IMR-90 (cell line): Measurements from ENCODE around the gene HNRNPH1. TPM values are rescaled to one million over a fixed set of nuclear protein-coding genes. Genes with fewer than 3 reads are reported as not detected.
"Not testable (repeated sequence)": the region's sequence is repeated elsewhere in the genome, so short reads cannot be mapped to it uniquely, and the experiment has no call there.

Source experiments
- ATAC-seq: fragments of 200-7000 bp; cut with Tn5 transposase; 2 replicates; pipeline ENCODE4 v1.9.1; 2020; ENCODE audit warnings: low read depth, mild to moderate bottlenecking, moderate library complexity
- BruUV-seq: library from RNA; stranded (reverse); fragments of 400-500 nt; replicated peaks from 2 replicates; lab custom pipeline; 2021; lab: Mats Ljungman, UMichigan
- CTCF ChIA-PET: fragments of 300-600 bp; formaldehyde crosslinking; extraction: SDS; loops from one replicate; lab custom pipeline; 2021; ENCODE audit warnings: antibody characterized with exemption; lab: Yijun Ruan, JAX
- POLR2A ChIA-PET: fragments of 300-600 bp; sonication (Branson Sonifier 250); formaldehyde crosslinking; loops from one replicate; lab custom pipeline; 2022; ENCODE audit warnings: antibody characterized with exemption; ENCODE audit not compliant: unreplicated experiment; lab: Charles Lee
- DNase-seq: peaks from one replicate; pipeline ENCODE4 v3.0.0; 2013
- H2AFZ ChIP-seq: replicated peaks from 2 replicates; pipeline ENCODE3; 2013; ENCODE audit warnings: low read length, mild to moderate bottlenecking; ENCODE audit not compliant: poor library complexity
- H2AK5ac ChIP-seq: 2 replicates; pipeline ENCODE4 v1.6.1; 2013; ENCODE audit warnings: low read depth, low read length, inconsistent platforms
- H2AK9ac ChIP-seq: replicated peaks from 2 replicates; pipeline ENCODE3; 2013; ENCODE audit warnings: mild to moderate bottlenecking, low read depth, low read length, moderate library complexity; ENCODE audit not compliant: poor library complexity
- H2BK120ac ChIP-seq: 2 replicates; pipeline ENCODE4 v1.6.1; 2013; ENCODE audit warnings: low read depth, low read length, inconsistent platforms
- H2BK15ac ChIP-seq: 3 replicates; pipeline ENCODE4 v1.6.1; 2013; ENCODE audit warnings: low read depth, low read length, inconsistent platforms
- H2BK20ac ChIP-seq: 2 replicates; pipeline ENCODE4 v1.6.1; 2013; ENCODE audit warnings: low read depth, mild to moderate bottlenecking, inconsistent platforms, low read length, moderate library complexity
- H2BK5ac ChIP-seq: 2 replicates; pipeline ENCODE4 v1.6.1; 2013; ENCODE audit warnings: mild to moderate bottlenecking, low read depth, low read length, inconsistent platforms; ENCODE audit not compliant: poor library complexity, severe bottlenecking
- H3K14ac ChIP-seq: replicated peaks from 2 replicates; pipeline ENCODE4 v1.6.1; 2013; ENCODE audit warnings: low read depth, low read length, inconsistent platforms
- H3K18ac ChIP-seq: 2 replicates; pipeline ENCODE4 v1.6.1; 2013; ENCODE audit warnings: low read depth, low read length, control low read depth
- H3K23ac ChIP-seq: 2 replicates; pipeline ENCODE4 v1.6.1; 2013; ENCODE audit warnings: low read depth, low read length, inconsistent platforms
- H3K27ac ChIP-seq: 2 replicates; pipeline ENCODE4 v1.5.1; 2013; ENCODE audit warnings: mild to moderate bottlenecking, control low read depth, low read length; ENCODE audit not compliant: insufficient read depth
- H3K27me3 ChIP-seq: 2 replicates; pipeline ENCODE4 v1.6.1; 2013; ENCODE audit warnings: low read length; ENCODE audit not compliant: control insufficient read depth, insufficient read depth
- H3K36me3 ChIP-seq: 2 replicates; pipeline ENCODE4 v1.6.1; 2013; ENCODE audit warnings: low read length, mixed read lengths; ENCODE audit not compliant: control insufficient read depth, insufficient read depth
- H3K4ac ChIP-seq: 2 replicates; pipeline ENCODE4 v1.6.1; 2013; ENCODE audit warnings: low read depth, low read length, inconsistent platforms
- H3K4me1 ChIP-seq: 2 replicates; pipeline ENCODE4 v1.6.1; 2013; ENCODE audit warnings: low read length, mixed read lengths; ENCODE audit not compliant: control insufficient read depth, insufficient read depth
- H3K4me2 ChIP-seq: 2 replicates; pipeline ENCODE4 v1.6.1; 2013; ENCODE audit warnings: low read depth, mild to moderate bottlenecking, control low read depth, low read length, moderate library complexity
- H3K4me3 ChIP-seq: 2 replicates; pipeline ENCODE4 v1.5.1; 2013; ENCODE audit warnings: low read depth, mild to moderate bottlenecking, control low read depth, low read length, moderate library complexity; ENCODE audit not compliant: insufficient read depth
- H3K56ac ChIP-seq: 2 replicates; pipeline ENCODE4 v1.6.1; 2013; ENCODE audit warnings: low read length, inconsistent platforms; ENCODE audit not compliant: insufficient read depth; ENCODE audit errors: extremely low read depth
- H3K79me1 ChIP-seq, 2 experiments: 2 replicates each; pipeline ENCODE4 v1.6.1; 2013; ENCODE audit warnings: low read length in 2 of 2, inconsistent platforms in 1 of 2, low read depth in 1 of 2
- H3K9ac ChIP-seq: 2 replicates; pipeline ENCODE4 v1.6.1; 2013; ENCODE audit warnings: low read depth, low read length, control low read depth
- H3K9me1 ChIP-seq: 2 replicates; pipeline ENCODE4 v1.6.1; 2013; ENCODE audit warnings: low read length, inconsistent platforms; ENCODE audit not compliant: insufficient read depth
- H3K9me3 ChIP-seq: 2 replicates; pipeline ENCODE4 v1.6.1; 2013; ENCODE audit warnings: low read length; ENCODE audit not compliant: control insufficient read depth, insufficient read depth
- H4K20me1 ChIP-seq: 2 replicates; pipeline ENCODE4 v1.6.1; 2013; ENCODE audit warnings: low read length, inconsistent platforms; ENCODE audit not compliant: insufficient read depth
- H4K5ac ChIP-seq: 2 replicates; pipeline ENCODE4 v1.6.1; 2013; ENCODE audit warnings: mild to moderate bottlenecking, low read depth, low read length, control low read depth
- H4K8ac ChIP-seq, 2 experiments: 2 replicates each; pipeline ENCODE4 v1.6.1; 2013; ENCODE audit warnings: low read depth in 2 of 2, low read length in 2 of 2, control low read depth in 1 of 2, inconsistent platforms in 1 of 2
- H4K91ac ChIP-seq: 2 replicates; pipeline ENCODE4 v1.6.1; 2013; ENCODE audit warnings: low read depth, low read length, inconsistent platforms; ENCODE audit not compliant: insufficient read depth
- CEBPB ChIP-seq: IDR thresholded peaks from 2 replicates; pipeline ENCODE4 v1.6.1; 2012; ENCODE audit warnings: low read depth, low read length, improper control_type of control experiment
- WGBS, 2 experiments: methylation state at CpG; one replicate each; pipeline versions ENCODE4 v1.1.5 to v1.1.7; 2013; ENCODE audit warnings: missing lambda C conversion rate in 2 of 2; ENCODE audit not compliant: insufficient read length in 1 of 2; ENCODE audit errors: extremely low coverage in 2 of 2; 5-methylcytosine and 5-hydroxymethylcytosine counted together
- dilution Hi-C: fragments of 300-500 bp; cut with HindIII; formaldehyde crosslinking; loops from one replicate; pipeline ENCODE4 v1.14.3; 2018; ENCODE audit warnings: low sequenced_read_pairs; ENCODE audit not compliant: unreplicated experiment
- in situ Hi-C: fragments of 300-500 bp; cut with MboI; formaldehyde crosslinking; loops from 3 replicates; pipeline ENCODE4 v1.14.3; 2019; ENCODE audit warnings: low sequenced_read_pairs, inconsistent platforms, mixed read lengths
- intact Hi-C: fragments of 100-400 bp; cut with micrococcal nuclease; formaldehyde crosslinking; loops from 2 replicates; pipeline ENCODE4 v1.10.0; 2022
- polyA plus RNA-seq, 3 experiments: library from polyadenylated mRNA; depleted of rRNA; stranded (reverse); fragments of >200 nt; gene quantifications; 2 replicates each; pipeline ENCODE4 v1.2.3, GENCODE V29; 2012; ENCODE audit warnings: low replicate concordance in 1 of 3
- total RNA-seq: library from RNA; depleted of rRNA; stranded (reverse); fragments of >200 nt; gene quantifications from 2 replicates; pipeline ENCODE4 v1.2.3, GENCODE V29; 2012

HNRNPH1 gene
- total and polyA plus RNA-seq, 2 of the 4 experiments (the other 2 are of a cell fraction): 288 to 300 TPM

DNA sequence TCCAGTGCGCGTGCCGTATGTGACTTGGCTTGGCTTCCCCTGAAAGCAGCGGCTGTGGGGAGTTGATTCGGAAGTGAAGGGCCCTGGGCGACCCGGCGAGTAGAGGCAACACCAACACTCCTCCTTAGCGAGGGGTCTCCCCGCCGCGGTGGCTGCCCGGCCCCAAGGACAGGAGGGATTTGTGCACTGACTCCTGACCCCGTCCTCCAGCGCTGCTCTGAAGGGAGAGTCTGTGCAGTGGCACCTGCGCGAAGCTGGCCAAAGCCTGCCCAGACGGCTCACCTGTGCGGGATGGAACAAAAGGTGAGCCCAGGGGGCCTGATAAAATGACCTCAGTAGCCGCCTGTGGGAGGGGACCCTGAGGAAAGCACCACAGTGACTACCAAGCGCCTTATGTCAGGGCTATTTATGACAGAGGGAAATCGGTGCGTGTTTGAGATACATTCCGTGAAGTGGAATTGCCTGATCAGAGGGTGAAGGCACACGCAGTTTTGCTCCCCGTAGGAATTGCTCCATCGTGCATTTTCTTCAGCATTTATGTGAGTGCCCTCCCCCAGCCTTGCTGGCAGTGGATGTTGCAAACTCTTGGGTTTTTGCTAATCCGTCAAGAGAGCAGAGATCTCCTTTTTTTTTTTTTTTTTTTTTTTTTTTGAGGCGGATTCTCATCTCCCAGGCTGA, 34.8 kb upstream of the HNRNPH1 start:
- Histone ChIP-seq H3K4me3 (peak overlapping the region; percentile 54), H4K8ac (peak overlapping the region in 1 of 2 experiments; percentile 73; a peak in 2 of 4 replicates), H3K9ac (peak overlapping the region; percentile 63), H3K14ac (peak overlapping the region; percentile 74), H2AK9ac (peak overlapping the region; percentile 70), H3K23ac (peak overlapping the region; percentile 98), H3K27ac (peak overlapping the region; percentile 28; the same call in 1 of the 2 replicates), H2AFZ (peak overlapping the region; percentile 92), H3K4me2 (peak overlapping the region; percentile 78), H4K5ac (peak overlapping the region; percentile 2; the same call in 1 of the 2 replicates), H3K56ac (peak overlapping the region; percentile 0; the same call in 1 of the 2 replicates)
- H2BK20ac ChIP-seq, CTCF ChIA-PET, H2AK5ac ChIP-seq, H2BK5ac ChIP-seq, POLR2A ChIA-PET, H3K9me1 ChIP-seq, intact Hi-C loops, H2BK15ac ChIP-seq, H2BK120ac ChIP-seq, ATAC-seq, H3K79me1 ChIP-seq, H3K4ac ChIP-seq, H3K18ac ChIP-seq, H4K91ac ChIP-seq, H3K4me1 ChIP-seq, H3K36me3 ChIP-seq, in situ Hi-C loops, dilution Hi-C loops, H4K20me1 ChIP-seq, H3K27me3 ChIP-seq, H3K9me3 ChIP-seq: not testable (repeated sequence)
- DNase-seq: peak; percentile 32
- 2% methylated on average over 7 of the region's 29 CpGs; no CpG with 5 or more reads in 1 of the 2 experiments for WGBS, 2 experiments
- BruUV-seq: TSS peak; percentile 79
- TF ChIP-seq CEBPB: peak; percentile 58

DNA sequence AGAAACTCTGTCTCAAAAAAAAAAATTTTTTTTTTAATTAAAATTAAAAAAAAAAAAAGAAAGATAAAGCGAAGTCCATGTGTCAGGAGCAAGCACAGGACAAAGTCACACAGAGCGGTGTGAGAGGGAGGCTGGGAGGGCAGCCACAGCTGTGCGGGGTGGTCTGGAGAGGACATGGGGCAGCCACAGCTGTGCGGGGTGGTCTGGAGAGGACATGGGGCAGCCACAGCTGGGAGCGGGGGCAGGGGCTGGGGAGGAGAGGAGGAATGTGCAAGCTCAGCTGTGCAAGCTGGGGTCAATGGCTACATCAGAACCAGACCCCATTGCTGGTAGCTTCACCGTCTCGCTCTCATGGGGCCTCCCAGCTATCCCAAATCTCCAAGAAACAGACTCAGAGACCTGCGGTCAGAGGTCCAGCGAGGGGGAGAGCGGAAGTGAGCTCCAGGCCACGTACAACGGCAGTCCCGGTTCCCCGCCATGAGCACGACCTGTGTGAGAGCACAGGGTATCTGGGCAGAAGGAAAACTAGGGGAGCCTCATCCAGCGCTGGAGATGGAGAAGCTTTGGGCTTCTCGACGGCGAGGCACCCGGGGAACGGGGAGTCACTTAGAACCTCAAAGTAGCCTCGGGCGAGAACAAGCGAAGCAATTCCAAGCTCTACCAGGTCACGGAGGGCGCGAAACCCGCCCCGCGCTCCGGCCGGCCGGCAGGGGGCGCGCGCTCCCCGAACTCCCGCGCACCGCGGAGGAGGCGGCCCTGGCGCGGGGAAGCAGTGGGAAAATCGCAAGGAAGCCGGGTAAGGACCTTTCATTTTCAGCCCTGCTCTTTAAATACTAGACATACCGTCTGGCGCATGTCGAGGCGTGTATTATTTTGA, 34.1 kb upstream of the HNRNPH1 start:
- H4K91ac ChIP-seq, H3K56ac ChIP-seq, POLR2A ChIA-PET, H2AK9ac ChIP-seq, H3K79me1 ChIP-seq, H2BK5ac ChIP-seq, H2AFZ ChIP-seq, H3K23ac ChIP-seq, H3K18ac ChIP-seq, H2AK5ac ChIP-seq, CTCF ChIA-PET, in situ Hi-C loops, H3K9me1 ChIP-seq, H2BK20ac ChIP-seq, H2BK120ac ChIP-seq, H4K20me1 ChIP-seq, H3K4me1 ChIP-seq, H3K36me3 ChIP-seq, H2BK15ac ChIP-seq, H3K9me3 ChIP-seq, dilution Hi-C loops, DNase-seq, H3K4ac ChIP-seq, H3K27ac ChIP-seq, H3K27me3 ChIP-seq, H3K14ac ChIP-seq, BruUV-seq, intact Hi-C loops: not testable (repeated sequence)
- Histone ChIP-seq H4K5ac (peak overlapping the region; percentile 69; the same call in 1 of the 2 replicates), H3K4me2 (peak overlapping the region; percentile 81; the same call in 1 of the 2 replicates), H4K8ac (peak overlapping the region in 1 of 2 experiments; percentile 72; a peak in 1 of 4 replicates), H3K9ac (peak overlapping the region; percentile 67), H3K4me3 (0 out of 2 replicates have a peak overlapping the region, but pooled peaks have one; percentile 24)
- ATAC-seq: peak; percentile 93
- WGBS, 2 experiments: no CpG with 5 or more reads among the region's 50 CpGs
